Activated CD8-positive, alpha-beta memory T cell treated with anti-CD3 and anti-CD28 coated beads, Interleukin-2, amount 10 ng/mL, durations not matched to agents 7 days and 5 days (primary cell): ENCODE results near the gene CARNS1. TPM values are rescaled to one million over a fixed set of nuclear protein-coding genes. Genes with fewer than 3 reads are reported as not detected.
"Not testable (repeated sequence)": the region's sequence is repeated elsewhere in the genome, so short reads cannot be mapped to it uniquely, and the experiment has no call there.

Experiments used
- ATAC-seq: fragments of 150-1000 bp; cut with Tn5 transposase; one replicate; pipeline ENCODE4 v1.10.0; 2021; ENCODE audit warnings: moderate library complexity
- CTCF ChIA-PET: fragments of 350-600 bp; sonication (Branson Sonifier 250); formaldehyde crosslinking; loops from one replicate; lab custom pipeline; 2021; ENCODE audit warnings: antibody characterized with exemption; lab: Charles Lee
- DNase-seq: peaks from one replicate; pipeline ENCODE4 v3.0.0-alpha.2; 2020
- H3K27ac Mint-ChIP-seq: one replicate; pipeline ENCODE4 v1.8.0; 2021; ENCODE audit warnings: mild to moderate bottlenecking, mixed read lengths
- H3K27me3 Mint-ChIP-seq: one replicate; pipeline ENCODE4 v1.8.0; 2021; ENCODE audit warnings: mixed read lengths
- H3K36me3 Mint-ChIP-seq: one replicate; pipeline ENCODE4 v1.8.0; 2021; ENCODE audit warnings: mild to moderate bottlenecking, mixed read lengths
- H3K4me1 Mint-ChIP-seq: one replicate; pipeline ENCODE4 v1.8.0; 2021; ENCODE audit warnings: mixed read lengths
- H3K4me3 Mint-ChIP-seq: one replicate; pipeline ENCODE4 v1.8.0; 2021; ENCODE audit warnings: mild to moderate bottlenecking, moderate library complexity, mixed read lengths
- H3K9me3 Mint-ChIP-seq: one replicate; pipeline ENCODE4 v1.8.0; 2022; ENCODE audit warnings: low read depth, mixed read lengths
- total RNA-seq, 2 experiments: library from RNA; stranded (reverse); gene quantifications; one replicate each; pipeline ENCODE4 v1.2.3, GENCODE V29; 2021

The CARNS1 gene
- total RNA-seq, 2 experiments from 2014 or later, result 1.3 TPM

- H3K27ac Mint-ChIP-seq, result peak overlapping the region; percentile 89
- H3K27me3 Mint-ChIP-seq, result no peaks in the 10 kb centered on the region
- H3K9me3 Mint-ChIP-seq, result no peaks in the 10 kb centered on the region
- ATAC-seq, result no peak
- CTCF ChIA-PET, result interaction anchor here (0.8 to 2.5 kb wide), 6 partner anchors 9 to 126 kb away, joined by 3 to 9 read pairs (median 4); partner anchors contain the start of genes PITPNM1, POLD4 and PTPRCAP
- no peak overlapping the region for H3K4me3 Mint-ChIP-seq
- DNase-seq, result no peak
- peaks cover 44% of the 10 kb centered on the region for H3K36me3 Mint-ChIP-seq
- peaks cover 66% of the 10 kb centered on the region for H3K4me1 Mint-ChIP-seq
These were observed 19.8 kb upstream of the CARNS1 start for GRCh38 chr11:67395555-67396258.

DNA sequence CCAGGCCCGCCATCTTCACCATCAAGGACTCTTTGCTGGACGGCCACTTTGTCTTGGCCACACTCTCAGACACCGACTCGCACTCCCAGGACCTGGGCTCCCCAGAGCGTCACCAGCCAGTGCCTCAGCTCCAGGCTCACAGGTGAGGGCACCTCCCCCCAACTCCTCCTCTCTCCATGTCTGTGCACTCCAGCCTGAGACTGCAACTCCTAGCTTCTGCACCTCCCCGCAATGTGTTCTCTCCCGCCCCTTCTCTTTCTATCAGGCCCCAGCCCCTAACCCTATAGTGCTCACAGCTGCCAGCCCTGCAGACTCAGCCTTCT is 19.3 kb upstream of the CARNS1 start:
- Mint-ChIP-seq H3K4me3 (no peak overlapping the region), H3K27ac (peak overlapping the region; percentile 89), H3K27me3 (no peaks in the 10 kb centered on the region), H3K4me1 (peaks cover 62% of the 10 kb centered on the region), H3K36me3 (peaks cover 47% of the 10 kb centered on the region), H3K9me3 (no peaks in the 10 kb centered on the region)
- CTCF ChIA-PET, result interaction anchor here (0.8 to 2.5 kb wide), 5 partner anchors 9 to 127 kb away, joined by 3 to 9 read pairs (median 4); partner anchors contain the start of genes PITPNM1 and PTPRCAP
- no peak for DNase-seq
- ATAC-seq, result no peak

- Mint-ChIP-seq H3K36me3 (peaks cover 47% of the 10 kb centered on the region), H3K9me3 (no peaks in the 10 kb centered on the region), H3K4me3 (peak overlapping the region; percentile 55), H3K4me1 (peaks cover 61% of the 10 kb centered on the region), H3K27me3 (no peaks in the 10 kb centered on the region), H3K27ac (peak overlapping the region; percentile 89)
- ATAC-seq (no peak), DNase-seq (peak; percentile 57)
- CTCF ChIA-PET, result interaction anchor here (0.8 to 2.5 kb wide), 6 partner anchors 8 to 127 kb away, joined by 3 to 9 read pairs (median 4); partner anchors contain the start of genes PITPNM1 and PTPRCAP
These were observed 18.7 kb upstream of the CARNS1 start for GRCh38 chr11:67396587-67397389.

DNA sequence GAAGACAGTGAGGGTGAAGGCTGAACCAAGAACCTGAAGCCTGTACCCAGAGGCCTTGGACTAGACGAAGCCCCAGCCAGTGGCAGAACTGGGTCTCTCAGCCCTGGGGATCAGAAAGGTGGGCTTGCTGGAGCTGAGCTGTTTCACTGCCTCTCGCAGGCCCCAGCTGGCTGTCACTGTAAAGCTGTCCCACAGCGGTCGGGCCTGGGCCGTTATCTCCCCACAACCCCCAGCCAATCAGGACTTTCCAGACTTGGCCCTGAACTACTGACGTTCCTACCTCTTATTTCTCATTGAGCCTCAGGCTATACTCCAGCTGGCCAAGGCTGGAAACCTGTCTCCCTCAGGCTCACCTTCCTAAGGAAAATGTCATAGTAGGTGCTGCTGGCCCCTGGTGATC is 17.9 kb upstream of the CARNS1 start:
- CTCF ChIA-PET, result interaction anchor here (0.7 to 2.5 kb wide), 5 partner anchors 9 to 135 kb away, joined by 3 to 9 read pairs (median 4); partner anchors contain the start of gene PTPRCAP
- no peak for DNase-seq
- H3K4me1 Mint-ChIP-seq, result peaks cover 66% of the 10 kb centered on the region
- ATAC-seq, result no peak
- H3K9me3 Mint-ChIP-seq, result no peaks in the 10 kb centered on the region
- peaks cover 47% of the 10 kb centered on the region for H3K36me3 Mint-ChIP-seq
- H3K27ac Mint-ChIP-seq, result peak overlapping the region; percentile 89
- H3K4me3 Mint-ChIP-seq, result peak overlapping the region; percentile 15
- no peaks in the 10 kb centered on the region for H3K27me3 Mint-ChIP-seq

DNA sequence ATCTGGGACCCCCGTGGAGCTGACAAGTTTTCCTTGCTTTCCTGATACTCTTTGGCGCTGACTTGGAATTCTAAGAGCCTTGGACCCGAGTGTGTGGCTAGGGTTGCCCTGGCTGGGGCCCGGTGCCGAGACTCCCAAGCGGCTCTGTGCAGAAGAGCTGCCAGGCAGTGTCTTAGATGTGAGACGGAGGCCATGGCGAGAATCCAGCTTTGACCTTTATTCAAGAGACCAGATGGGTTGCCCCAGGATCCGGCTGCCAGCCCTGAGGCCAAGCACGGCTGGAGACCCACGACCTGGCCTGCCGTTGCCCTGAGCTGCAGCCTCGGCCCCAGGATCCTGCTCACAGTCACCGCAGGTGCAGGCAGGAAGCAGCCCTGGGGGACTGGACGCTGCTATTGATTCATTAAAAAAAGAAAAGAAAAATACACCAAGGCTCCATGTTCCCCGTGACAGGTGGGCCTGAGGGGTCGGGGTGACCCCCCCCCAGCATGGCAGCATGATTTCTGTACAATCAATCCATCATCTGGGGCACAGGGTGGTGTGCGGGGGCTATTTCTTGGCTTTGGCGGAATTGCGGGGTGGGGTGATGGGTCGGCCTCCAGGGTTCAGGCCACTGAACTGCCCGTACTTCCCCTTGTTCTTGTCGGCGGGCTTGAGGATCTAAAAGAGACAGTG is 17.4 kb upstream of the CARNS1 start:
- H3K9me3 Mint-ChIP-seq, result no peaks in the 10 kb centered on the region
- no peaks in the 10 kb centered on the region for H3K27me3 Mint-ChIP-seq
- ATAC-seq (no peak), DNase-seq (no peak)
- H3K4me1 Mint-ChIP-seq, result peaks cover 63% of the 10 kb centered on the region
- H3K27ac Mint-ChIP-seq, result peak overlapping the region; percentile 89
- CTCF ChIA-PET, result interaction anchor here (0.7 to 0.9 kb wide), 2 partner anchors 11 to 135 kb away, joined by 3 to 4 read pairs; no protein-coding TSS in a partner anchor
- peak overlapping the region; percentile 15 for H3K4me3 Mint-ChIP-seq
- H3K36me3 Mint-ChIP-seq, result peaks cover 45% of the 10 kb centered on the region

DNA sequence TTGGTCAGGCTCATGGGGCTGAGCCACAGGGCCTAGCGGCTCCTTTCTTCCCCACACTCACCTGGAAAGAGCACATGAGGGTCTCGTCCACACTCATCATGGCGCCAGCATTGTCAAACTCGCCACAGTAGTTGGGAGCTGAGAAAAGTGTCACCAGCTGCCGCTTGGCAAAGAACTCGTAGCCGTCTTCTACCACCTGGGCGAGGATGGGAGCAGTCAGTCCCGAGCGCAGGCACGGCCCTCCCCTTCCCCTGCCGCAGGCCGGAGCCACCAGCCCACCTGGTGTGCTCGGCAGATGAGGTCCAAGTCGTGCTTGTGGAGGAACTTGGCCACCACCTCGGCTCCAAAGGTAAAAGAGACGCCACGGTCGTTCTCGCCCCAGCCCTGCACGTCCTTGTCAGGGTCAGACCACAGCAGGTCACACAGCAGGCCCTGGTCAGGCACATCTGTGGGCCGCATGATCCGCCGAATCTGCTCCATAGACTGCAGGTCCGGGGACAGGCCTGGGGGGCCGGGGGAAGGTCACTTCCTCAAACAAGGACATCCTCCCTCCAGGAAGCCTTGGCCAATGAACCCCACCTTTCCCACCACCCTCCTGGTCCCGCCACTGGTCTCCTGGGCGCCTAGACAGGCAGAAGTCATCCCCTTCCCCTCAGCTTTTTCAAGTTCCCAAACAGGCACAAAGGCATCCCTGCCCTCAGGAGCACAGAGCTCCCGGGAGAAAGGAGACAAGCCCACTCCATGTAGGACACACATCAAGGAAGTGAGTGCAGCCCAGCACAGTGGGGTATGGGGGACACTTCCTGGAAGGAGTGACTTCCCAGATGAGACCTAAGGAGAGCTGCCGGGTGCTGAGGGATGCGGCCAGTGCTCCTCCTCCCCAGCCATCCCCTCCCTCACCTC is 16.6 kb upstream of the CARNS1 start:
- CTCF ChIA-PET, result no interaction called here
- Mint-ChIP-seq H3K27ac (peak overlapping the region; percentile 56), H3K27me3 (no peaks in the 10 kb centered on the region), H3K9me3 (no peaks in the 10 kb centered on the region), H3K36me3 (peaks cover 39% of the 10 kb centered on the region), H3K4me3 (peak overlapping the region; percentile 28), H3K4me1 (peaks cover 60% of the 10 kb centered on the region)
- DNase-seq (no peak), ATAC-seq (no peak)

DNA sequence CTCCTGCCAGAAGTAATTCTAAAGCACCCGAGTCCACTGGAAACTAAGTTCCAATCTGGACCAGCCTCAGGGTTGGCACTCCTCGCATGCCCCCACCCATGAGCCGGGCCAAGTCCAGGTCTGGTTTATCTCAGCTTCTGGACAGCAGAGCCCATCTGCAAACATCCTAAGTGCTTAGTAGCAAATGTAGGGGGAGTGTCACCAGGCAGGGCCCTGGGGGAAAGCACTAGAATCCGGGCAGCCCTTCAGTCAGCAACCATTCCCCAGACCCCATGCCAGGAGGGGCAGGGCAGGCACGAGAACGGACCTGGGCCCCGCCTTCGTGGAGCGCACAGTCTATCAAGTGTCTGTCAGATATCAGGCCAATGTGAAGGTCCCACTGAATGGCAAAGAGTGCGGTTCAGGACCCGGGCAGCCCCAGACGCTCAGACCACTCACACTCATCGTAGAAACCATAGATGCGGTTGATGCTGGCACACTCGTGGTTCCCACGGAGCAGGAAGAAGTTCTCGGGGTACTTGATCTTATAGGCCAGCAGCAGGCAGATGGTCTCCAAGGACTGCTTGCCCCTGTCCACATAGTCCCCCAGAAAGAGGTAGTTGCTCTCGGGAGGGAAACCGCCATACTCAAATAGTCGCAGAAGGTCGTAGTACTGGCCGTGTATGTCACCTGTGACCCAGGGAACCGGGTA is 15.1 kb upstream of the CARNS1 start:
- Mint-ChIP-seq H3K27me3 (no peaks in the 10 kb centered on the region), H3K4me3 (peak overlapping the region; percentile 90), H3K9me3 (no peaks in the 10 kb centered on the region), H3K4me1 (peaks cover 59% of the 10 kb centered on the region), H3K36me3 (peaks cover 49% of the 10 kb centered on the region), H3K27ac (peak overlapping the region; percentile 79)
- no peak for ATAC-seq
- CTCF ChIA-PET, result interaction anchor here (1.0 to 5.8 kb wide), 22 partner anchors 9 to 138 kb away, joined by 3 to 96 read pairs (median 10); partner anchors contain the start of genes AIP, CARNS1, CDK2AP2 and PITPNM1
- DNase-seq, result peak; percentile 60

DNA sequence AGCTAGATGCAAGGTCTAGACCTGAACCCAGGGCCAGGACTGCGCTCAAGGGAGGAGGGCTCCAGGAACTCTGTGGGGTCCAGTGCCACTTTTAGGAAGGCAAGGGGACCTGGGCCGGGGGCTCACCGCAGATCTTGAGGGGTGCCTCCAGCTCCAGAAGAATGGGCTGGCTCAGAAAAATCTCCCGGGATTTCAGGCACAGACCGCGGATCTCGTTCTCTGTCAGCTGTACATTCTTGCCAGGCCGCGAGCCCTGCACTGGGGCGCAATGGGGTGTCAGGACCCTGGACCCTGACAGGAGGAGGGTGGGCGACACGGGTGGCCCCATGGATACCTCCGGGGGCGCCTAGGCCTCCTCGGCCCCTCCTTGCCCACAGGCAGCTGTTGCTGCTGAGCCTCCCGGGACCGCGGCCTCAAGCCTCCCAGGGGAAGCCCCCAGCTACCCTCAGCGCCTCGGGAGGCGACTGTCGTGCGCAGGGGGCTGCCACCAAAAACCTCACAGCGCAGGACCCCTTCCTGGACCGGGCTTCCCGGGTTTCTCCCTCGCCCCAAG is 14.5 kb upstream of the CARNS1 start:
- peaks cover 63% of the 10 kb centered on the region for H3K4me1 Mint-ChIP-seq
- H3K27ac Mint-ChIP-seq, result peak overlapping the region; percentile 79
- ATAC-seq (no peak), DNase-seq (no peak)
- no peaks in the 10 kb centered on the region for H3K27me3 Mint-ChIP-seq
- H3K36me3 Mint-ChIP-seq, result peaks cover 53% of the 10 kb centered on the region
- H3K9me3 Mint-ChIP-seq, result no peaks in the 10 kb centered on the region
- peak overlapping the region; percentile 90 for H3K4me3 Mint-ChIP-seq
- CTCF ChIA-PET, result interaction anchor here (0.6 to 5.8 kb wide), 29 partner anchors 10 to 200 kb away, joined by 3 to 96 read pairs (median 7); partner anchors contain the start of genes AIP, CARNS1, CDK2AP2 and PITPNM1

DNA sequence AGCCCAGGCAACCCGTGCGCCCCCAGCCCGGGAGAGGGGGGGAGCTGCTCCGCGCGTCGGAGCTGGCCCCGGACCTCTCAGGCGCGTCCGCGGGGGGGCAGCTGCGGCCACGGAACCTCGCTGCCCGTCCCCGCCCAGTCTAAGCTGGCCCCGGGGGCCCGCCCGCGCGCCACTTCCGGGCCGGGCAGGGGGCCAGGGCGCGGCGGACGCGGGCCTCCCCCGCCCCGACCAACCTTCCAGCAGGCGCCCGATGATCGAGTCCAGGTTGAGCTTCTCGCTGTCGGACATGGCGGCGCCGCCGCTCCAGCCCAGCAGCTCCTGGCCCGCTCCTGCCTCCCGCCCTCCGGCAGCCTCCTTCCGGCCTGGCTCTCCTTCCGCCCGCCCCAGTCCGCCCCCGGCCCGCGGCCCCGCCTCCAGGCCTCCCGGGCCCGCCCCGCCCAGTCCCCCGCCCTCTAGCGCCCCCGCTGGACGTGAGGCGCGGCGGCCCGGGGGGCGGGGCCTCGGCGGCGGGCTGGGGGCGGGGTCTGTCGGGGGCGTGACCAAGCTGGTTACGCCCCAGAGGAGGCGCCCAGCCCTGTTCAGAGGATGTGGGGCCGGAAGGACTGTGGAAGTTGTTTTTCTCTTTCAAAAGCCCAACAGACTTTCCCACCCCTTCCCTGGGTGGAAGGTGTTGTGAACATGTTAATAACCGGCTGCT is 13.8 kb upstream of the CARNS1 start, which contains the start of gene PPP1CA:
Gene PPP1CA, minus strand, starts transcription at position 364 of the 697 bp plus-strand sequence. Its CDS starts 76 bp downstream, at position 288.
- Mint-ChIP-seq H3K4me1 (peaks cover 65% of the 10 kb centered on the region), H3K27me3 (no peaks in the 10 kb centered on the region), H3K9me3 (no peaks in the 10 kb centered on the region), H3K36me3 (peaks cover 55% of the 10 kb centered on the region), H3K4me3 (peak within 1 kb of the TSS; percentile 90), H3K27ac (peak within 1 kb of the TSS; percentile 86)
- CTCF ChIA-PET, result interaction anchor here (0.6 to 5.8 kb wide), 31 partner anchors 10 to 199 kb away, joined by 3 to 96 read pairs (median 6); partner anchors contain the start of genes AIP, CARNS1, CDK2AP2 and PITPNM1
- peak; percentile 74 for ATAC-seq
- DNase-seq, result peak; percentile 92

GRCh38 chr11:67402192-67402839 is 13.2 kb upstream of the CARNS1 start:
- Mint-ChIP-seq H3K36me3 (peaks cover 57% of the 10 kb centered on the region), H3K4me3 (peak overlapping the region; percentile 63), H3K4me1 (peaks cover 66% of the 10 kb centered on the region), H3K27ac (peak overlapping the region; percentile 86)
- DNase-seq, H3K9me3 Mint-ChIP-seq, ATAC-seq, H3K27me3 Mint-ChIP-seq: not testable (repeated sequence)
- CTCF ChIA-PET, result interaction anchor here (0.7 to 5.8 kb wide), 20 partner anchors 9 to 1765 kb away, joined by 3 to 96 read pairs (median 10); partner anchors contain the start of genes AIP, CARNS1, PITPNM1 and POLD4
